HG03575 (cell line): ENCODE data around the gene ZNF74.

Source experiments
- ATAC-seq: cut with Tn5 transposase; IDR thresholded peaks from one replicate; pipeline ENCODE4 v1.9.1; 2021; ENCODE audit not compliant: unreplicated experiment, insufficient number of reproducible peaks, low FRiP score; ENCODE audit errors: extremely low read depth

Gene ZNF74

DNA sequence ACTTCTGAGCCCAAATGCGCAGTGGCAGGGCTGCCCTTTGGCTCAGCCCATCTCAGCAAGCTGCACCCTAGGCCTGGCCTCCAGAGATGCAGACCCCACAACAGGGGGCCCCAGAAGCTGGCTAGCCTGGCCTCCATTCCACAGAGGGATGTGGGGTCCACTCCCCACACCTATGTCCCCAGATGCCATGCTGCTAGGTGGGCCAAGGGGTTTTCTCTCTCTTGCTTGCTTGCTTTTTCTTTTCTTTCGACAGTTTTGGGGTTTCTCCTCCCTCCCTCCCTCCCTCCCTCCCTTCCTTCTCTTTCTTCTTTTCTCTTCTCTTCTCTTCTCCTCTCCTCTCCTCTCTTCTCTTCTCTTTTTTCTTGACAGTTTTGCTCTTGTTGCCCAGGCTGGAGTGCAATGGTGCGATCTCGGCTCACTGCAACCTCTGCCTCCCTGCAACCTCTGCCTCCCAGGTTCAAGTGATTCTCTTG, 34.0 kb downstream of the ZNF74 start:
- ATAC-seq, result no peak

DNA sequence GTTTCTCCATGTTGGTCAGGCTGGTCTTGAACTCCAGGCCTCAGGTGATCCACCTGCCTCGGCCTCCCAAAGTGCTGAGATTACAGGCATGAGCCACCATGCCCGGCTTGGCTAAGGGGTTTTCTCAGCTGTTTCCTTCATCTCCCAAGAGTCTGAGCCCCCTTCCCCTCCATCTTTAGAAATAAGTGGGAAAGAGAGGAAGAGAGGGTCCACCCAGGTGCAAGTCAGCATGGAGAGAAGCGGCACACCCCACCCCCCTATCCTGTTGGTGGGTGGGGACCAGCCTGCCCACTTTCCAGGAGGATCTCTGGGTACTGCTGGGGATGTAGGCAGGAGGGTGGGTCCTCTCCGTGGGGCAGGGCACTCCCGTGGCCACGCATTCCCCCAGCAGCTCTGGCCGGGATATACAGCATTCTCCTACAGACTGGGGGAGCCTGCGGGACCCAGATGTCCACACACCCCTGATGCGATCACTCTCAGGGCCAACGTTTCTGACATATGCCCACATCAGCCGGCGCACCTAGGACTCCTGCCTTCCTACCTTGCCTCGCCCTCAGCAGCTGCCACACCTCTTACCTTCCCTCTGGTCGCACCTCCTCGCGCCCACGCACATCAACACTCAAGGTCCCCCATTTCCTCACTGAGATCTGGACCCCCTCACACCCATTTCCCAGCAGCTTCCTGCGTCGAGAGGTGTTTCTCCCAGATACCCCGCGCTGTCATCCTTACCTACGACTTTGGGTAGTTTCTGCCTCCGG, 34.7 kb downstream of the ZNF74 start:
- no peak for ATAC-seq

DNA sequence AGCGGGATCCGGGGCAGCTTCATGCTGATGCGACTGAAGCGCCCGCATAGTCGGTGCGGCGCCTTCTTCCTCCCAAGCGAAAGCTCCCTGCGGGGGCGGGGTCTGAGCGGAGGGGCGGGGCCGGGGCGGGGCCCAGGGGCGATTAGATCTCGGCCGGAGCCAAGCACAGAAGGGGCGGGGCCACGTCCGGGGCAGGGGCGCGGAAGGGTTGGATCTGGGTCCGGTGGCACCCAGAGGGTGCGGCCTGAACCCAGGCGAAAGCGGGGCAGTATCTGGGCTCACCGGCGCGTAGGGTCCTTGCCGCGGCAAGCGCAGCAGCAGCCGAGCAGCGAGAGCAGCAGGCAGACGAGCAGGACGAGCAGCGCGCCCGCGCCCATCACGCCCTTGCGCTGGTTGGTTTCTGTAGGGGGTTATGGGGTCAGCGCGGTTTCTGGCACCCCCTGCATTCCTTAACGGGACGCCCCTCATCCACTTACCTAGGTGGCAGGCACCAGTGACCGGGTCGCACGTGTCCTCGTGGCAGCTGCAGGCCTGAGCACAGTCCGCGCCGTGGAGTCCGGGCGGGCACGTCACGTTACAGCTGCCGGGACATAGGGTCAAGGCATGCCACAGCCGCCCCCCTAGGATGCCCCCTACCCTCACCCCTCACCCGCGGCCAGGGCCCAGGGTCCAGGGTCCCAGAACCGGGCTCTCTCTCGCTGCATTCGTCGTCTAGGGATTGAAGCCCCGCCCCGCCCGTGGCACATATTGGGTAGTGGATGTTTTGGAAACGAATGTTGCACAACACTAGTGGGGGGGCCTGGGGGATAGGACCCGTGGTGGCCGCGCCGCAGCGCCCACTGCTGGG, 35.5 kb downstream of the ZNF74 start:
- ATAC-seq, result no peak

- no peak for ATAC-seq
These were observed 36.3 kb downstream of the ZNF74 start for GRCh38 chr22:20430101-20430719.

- ATAC-seq, result no peak
These were observed 37.0 kb downstream of the ZNF74 start for GRCh38 chr22:20430720-20431510.

DNA sequence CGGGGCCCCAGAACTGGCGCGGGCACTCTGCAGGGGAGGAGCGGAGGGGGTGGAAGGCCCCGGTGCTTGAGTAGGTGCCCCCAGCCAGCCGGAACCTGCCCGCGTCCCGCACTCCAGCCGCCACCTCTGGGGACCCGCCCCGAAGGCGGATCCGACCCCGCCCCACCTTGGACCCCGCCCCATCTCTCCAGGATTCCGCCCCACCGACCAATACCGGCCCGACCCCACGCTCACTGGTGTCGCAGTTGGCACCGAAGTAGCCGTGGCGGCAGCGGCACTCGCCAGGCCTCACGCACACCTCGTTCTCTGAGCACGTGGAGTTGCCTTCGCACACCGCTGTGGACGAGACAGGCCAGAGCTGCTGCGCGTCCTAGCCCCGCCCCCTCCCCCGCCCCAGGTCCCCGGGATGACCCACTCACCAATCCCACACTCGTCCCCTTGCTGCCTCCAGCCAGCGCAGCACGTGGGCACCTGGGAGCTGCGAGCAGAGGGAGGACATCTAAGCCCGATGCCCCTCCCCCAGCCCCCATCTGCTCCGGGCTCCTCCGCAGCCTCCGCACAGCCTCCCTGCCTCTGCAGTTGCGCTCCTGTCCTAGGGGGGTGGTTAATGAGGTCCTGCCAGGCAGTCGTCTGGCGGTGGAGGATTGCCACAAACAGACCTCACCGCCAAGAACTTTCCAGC, 37.7 kb downstream of the ZNF74 start:
- no peak for ATAC-seq

DNA sequence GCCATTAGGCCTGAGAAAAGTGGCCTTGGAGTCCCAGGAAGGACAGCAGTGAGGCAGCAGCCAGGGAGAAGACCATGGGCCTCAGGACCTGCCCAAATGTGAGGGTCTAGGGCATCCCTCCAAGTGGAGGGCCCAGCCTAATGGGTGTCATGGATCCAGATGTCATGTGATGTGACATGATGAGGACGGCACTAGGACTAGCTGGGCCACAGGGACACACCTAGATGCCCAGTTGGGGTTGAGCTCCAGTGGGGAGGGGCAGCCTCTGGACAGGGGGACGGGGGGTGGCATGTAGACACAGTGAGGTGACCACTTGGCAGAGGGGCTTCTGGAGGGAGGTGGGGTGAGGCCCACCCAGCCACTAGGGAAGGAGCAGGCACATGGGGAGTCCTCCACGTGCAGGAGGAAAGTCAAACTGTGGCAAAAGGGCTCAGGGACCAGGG, 38.3 kb downstream of the ZNF74 start:
- no peak for ATAC-seq

DNA sequence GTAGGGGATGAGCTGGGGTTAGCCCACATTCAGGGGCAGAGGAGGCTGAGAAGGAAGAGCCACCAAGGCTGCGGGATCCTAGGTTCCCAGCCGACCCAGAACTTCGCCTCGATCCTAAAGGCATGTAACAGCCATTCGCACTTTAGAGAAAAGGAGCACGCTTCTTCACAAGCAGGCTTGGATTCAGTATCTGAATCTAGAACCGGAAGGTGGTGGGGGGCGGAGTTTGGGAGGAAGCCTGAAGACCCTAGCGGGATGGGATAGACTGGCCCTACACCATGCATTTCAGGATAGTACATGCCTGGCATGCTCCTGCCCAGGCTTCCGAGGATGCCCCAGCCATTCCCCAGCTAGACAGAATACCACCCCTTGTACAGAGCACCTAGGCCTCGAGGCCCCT, 39.2 kb downstream of the ZNF74 start:
- ATAC-seq, result no peak

- no peak for ATAC-seq
These were observed 39.8 kb downstream of the ZNF74 start for GRCh38 chr22:20433686-20434241.

- no peak for ATAC-seq
These were observed 40.4 kb downstream of the ZNF74 start for GRCh38 chr22:20434264-20434751.

DNA sequence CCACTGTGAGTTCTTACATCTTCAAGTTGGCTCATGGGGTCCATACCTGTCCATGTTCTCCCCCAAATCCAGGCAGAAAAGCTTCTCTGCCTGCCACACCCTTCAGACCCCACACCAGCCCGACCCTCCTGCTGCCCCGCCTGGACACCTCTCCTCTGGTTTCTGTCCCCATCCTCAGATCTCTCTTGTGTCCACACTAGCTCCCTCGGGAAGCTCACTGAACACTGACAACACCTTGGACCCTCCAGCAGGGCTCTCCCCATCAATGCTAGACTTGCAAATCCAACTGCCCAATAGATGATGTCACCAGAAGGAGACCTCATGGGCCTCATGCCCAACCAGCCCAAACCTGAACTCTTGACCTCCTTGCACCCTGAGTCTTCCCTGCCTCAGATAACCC, 40.8 kb downstream of the ZNF74 start:
- ATAC-seq, result no peak

- no peak for ATAC-seq
These were observed 41.7 kb downstream of the ZNF74 start for GRCh38 chr22:20435436-20436306.

- ATAC-seq, result no peak
These were observed 42.4 kb downstream of the ZNF74 start for GRCh38 chr22:20436307-20436767.

DNA sequence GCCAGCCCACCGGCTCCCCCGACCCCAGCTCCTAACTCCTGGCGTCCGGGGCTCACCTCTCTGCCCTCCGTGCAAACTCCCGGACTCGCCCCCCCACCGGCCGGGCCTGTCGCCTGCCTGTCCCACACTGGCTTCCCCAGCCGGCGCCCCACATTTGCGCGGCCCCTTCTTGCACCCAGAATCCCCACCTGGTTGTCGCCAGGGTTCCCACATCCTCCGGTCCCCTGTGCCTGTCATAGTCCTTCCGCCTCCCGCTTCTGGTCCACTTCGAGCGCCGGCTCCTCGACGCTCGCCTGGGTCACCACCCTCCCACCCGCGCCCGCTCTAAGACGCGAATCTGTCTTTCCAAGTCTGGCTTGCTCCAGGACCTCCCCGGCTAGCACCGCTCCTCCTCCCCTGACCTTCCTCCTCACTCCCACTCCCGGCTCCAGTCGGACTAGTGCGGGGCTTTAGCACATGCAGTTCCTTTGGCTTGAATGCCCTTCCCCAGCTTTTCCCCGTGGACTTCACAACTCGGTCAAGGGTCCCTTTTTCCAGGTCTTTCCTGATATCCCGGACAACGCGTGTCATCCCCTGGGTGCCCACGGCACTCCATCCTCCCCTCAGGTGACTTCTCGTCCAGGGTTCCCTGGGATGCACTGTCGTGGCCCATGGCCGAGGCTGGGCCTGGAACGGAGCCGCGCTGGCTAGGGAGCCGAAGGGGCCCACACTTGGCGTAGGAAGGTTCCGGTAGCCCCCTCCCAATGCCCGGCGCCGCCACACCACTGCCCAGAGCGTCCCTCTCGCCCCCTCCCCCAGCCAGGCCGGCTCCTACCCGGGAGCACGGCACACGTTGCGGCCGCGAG, 43.0 kb downstream of the ZNF74 start:
- ATAC-seq, result no peak

- ATAC-seq, result no peak
These were observed 43.9 kb downstream of the ZNF74 start, which contains the start of gene SCARF2 for GRCh38 chr22:20437613-20438426. TSS of gene SCARF2 (minus strand) at chr22:20437825. CDS start at chr22:20437754, 71 bp downstream.

DNA sequence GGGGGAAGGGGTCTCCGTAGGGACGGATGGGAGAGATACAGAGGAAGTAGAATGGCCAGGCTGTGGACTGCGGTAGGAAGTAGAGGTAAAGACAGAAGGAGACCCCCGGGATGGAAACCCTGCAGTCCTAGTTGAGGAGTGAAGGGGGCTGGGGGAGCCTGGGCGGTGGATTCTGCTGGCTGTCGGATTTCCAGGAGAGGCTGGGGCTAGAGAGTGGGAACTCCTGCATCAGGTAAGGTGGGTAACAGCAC, 44.4 kb downstream of the ZNF74 start:
- ATAC-seq, result no peak
